ENCODE measurements around the gene HSPB6. TPM values are rescaled to one million over a fixed set of nuclear protein-coding genes. Genes with fewer than 3 reads are reported as not detected.

The HSPB6 gene
- total RNA-seq, 1 donor from 2014 or later = 0.49 TPM

DNA sequence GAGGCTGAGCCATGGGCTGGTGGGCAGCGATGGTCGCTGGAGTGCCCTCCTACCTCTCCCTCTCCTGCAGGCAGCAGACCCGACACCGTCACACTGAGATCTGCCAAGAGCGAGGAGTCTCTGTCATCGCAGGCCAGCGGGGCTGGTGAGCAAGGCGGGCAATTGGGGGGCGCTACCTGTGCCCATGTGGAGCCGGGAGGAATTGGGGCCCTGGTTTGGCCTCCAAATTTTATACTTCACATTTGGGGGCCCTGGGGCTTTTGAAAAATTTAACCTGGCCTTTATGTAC is 28.5 kb upstream of the HSPB6 start:
- no peak for TF ChIP-seq CTCF (IDR thresholded peaks at IDR 0.05; ENCODE audit: partially characterized antibody, unreplicated experiment)
- no peak overlapping the region for H3K27ac Mint-ChIP-seq (ENCODE audit: unreplicated experiment)
- H3K9me3 Mint-ChIP-seq (ENCODE audit: unreplicated experiment) = peaks cover 7% of the 10 kb centered on the region

GRCh38 chr19:35784503-35785338 is 27.9 kb upstream of the HSPB6 start:
- DNase-seq = no peak
- H3K4me3 Mint-ChIP-seq (ENCODE audit: unreplicated experiment) = no peak overlapping the region
- H3K9me3 Mint-ChIP-seq (ENCODE audit: unreplicated experiment) = peaks cover 7% of the 10 kb centered on the region
- no peak overlapping the region for H3K27ac Mint-ChIP-seq (ENCODE audit: unreplicated experiment)
- H3K4me1 Mint-ChIP-seq (ENCODE audit: low read depth, unreplicated experiment) = peaks cover 6% of the 10 kb centered on the region
- H3K36me3 Mint-ChIP-seq (ENCODE audit: unreplicated experiment) = peaks cover 5% of the 10 kb centered on the region
- no peak for TF ChIP-seq CTCF (IDR thresholded peaks at IDR 0.05; ENCODE audit: partially characterized antibody, unreplicated experiment)
- H3K27me3 Mint-ChIP-seq (ENCODE audit: unreplicated experiment) = peaks cover 11% of the 10 kb centered on the region

More for the DNA sequence above, 28.5 kb upstream of the HSPB6 start:
- no peak for DNase-seq
- H3K27me3 Mint-ChIP-seq (ENCODE audit: unreplicated experiment) = peaks cover 10% of the 10 kb centered on the region
- no peak overlapping the region for H3K4me3 Mint-ChIP-seq (ENCODE audit: unreplicated experiment)
- H3K36me3 Mint-ChIP-seq (ENCODE audit: unreplicated experiment) = peaks cover 5% of the 10 kb centered on the region
- peaks cover 6% of the 10 kb centered on the region for H3K4me1 Mint-ChIP-seq (ENCODE audit: low read depth, unreplicated experiment)

DNA sequence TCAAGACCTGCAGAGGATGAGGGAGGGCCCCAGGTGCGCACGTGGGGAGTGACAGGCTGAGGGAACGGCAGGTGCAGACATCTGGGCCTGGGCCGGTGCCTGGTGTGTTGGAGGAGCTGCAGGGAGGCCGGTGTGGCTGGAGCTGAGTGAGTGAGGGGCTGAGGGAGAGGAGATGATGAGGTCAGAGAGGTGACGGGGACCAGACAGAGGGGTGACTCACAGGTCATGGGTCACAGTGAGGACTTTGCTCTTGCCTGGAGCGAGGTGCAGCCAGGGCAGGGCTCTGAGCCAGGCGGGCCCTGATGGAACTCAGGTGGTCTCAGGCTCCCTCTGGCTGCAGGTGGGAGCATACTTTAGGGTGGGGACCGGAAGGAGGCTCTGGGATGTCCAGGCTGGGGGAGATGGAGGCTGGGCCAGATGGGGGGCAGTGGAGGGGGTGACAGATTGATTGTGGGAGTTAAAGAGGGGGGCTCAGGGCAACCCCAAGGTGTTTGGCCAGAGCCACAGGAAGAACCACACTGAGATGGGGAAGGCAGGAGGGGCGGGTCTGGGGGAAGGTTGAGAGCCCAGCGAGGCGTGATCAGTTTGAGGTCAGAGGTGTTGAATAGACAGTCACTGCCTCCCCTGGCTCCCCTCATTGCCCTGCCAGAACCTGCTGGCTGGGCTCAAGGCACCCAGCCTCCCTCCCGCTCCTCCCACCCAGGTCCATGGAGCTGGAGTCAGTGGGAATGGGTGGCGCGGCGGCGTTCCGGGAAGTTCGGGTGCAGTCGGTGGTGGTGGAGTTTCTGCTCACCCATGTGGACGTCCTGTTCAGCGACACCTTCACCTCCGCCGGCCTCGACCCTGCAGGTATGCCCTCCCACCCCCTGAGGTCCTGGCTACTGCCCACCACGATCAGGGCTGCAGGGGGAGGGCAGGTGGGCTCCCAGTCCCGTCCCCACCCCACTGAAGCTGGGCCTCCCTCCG is 26.9 kb upstream of the HSPB6 start:
- peaks cover 6% of the 10 kb centered on the region for H3K4me1 Mint-ChIP-seq (ENCODE audit: low read depth, unreplicated experiment)
- peaks cover 10% of the 10 kb centered on the region for H3K27me3 Mint-ChIP-seq (ENCODE audit: unreplicated experiment)
- TF ChIP-seq CTCF (IDR thresholded peaks at IDR 0.05; ENCODE audit: partially characterized antibody, unreplicated experiment) = no peak
- peaks cover 5% of the 10 kb centered on the region for H3K36me3 Mint-ChIP-seq (ENCODE audit: unreplicated experiment)
- H3K9me3 Mint-ChIP-seq (ENCODE audit: unreplicated experiment) = peaks cover 7% of the 10 kb centered on the region
- H3K4me3 Mint-ChIP-seq (ENCODE audit: unreplicated experiment) = no peak overlapping the region
- no peak for DNase-seq
- no peak overlapping the region for H3K27ac Mint-ChIP-seq (ENCODE audit: unreplicated experiment)

DNA sequence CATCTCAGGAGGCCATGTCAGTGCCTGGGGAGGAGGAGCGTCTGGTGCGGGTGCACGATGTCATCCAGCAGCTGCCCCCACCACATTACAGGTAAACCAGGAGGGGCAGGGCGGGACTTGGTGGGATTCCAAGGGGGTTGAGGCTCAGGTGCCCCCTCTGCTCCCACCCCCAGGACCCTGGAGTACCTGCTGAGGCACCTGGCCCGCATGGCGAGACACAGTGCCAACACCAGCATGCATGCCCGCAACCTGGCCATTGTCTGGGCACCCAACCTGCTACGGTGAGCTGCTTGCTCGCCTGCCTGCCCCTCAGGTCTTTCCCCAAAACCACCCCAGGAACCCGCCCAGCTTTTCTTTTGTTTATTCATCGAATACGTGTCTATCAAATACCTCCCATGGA is 25.8 kb upstream of the HSPB6 start:
- no peak for DNase-seq
- Mint-ChIP-seq H3K4me3 (ENCODE audit: unreplicated experiment) (no peak overlapping the region), H3K36me3 (ENCODE audit: unreplicated experiment) (peaks cover 5% of the 10 kb centered on the region), H3K4me1 (ENCODE audit: low read depth, unreplicated experiment) (peaks cover 6% of the 10 kb centered on the region), H3K27me3 (ENCODE audit: unreplicated experiment) (peaks cover 8% of the 10 kb centered on the region), H3K9me3 (ENCODE audit: unreplicated experiment) (peaks cover 5% of the 10 kb centered on the region), H3K27ac (ENCODE audit: unreplicated experiment) (no peak overlapping the region)
- TF ChIP-seq CTCF (IDR thresholded peaks at IDR 0.05; ENCODE audit: partially characterized antibody, unreplicated experiment) = no peak

Measured in glutamatergic neuron (in vitro differentiated cells).